Measurements from ENCODE around the gene ARHGAP26.
"Not testable (repeated sequence)": the region's sequence is repeated elsewhere in the genome, so short reads cannot be mapped to it uniquely, and the experiment has no call there.

The ARHGAP26 gene

GRCh38 chr5:143080982-143081381 is 310.8 kb downstream of the ARHGAP26 start:
- no peak for DNase-seq (ENCODE audit: low read depth, low spot score)

- no peak for DNase-seq (ENCODE audit: low read depth, low spot score)
Observed at GRCh38 chr5:143083006-143083405, 312.8 kb downstream of the ARHGAP26 start.

- no peak for DNase-seq (ENCODE audit: low read depth, low spot score)
Observed at GRCh38 chr5:143084407-143084806, 314.2 kb downstream of the ARHGAP26 start.

GRCh38 chr5:143085319-143085917 is 315.2 kb downstream of the ARHGAP26 start:
- DNase-seq (ENCODE audit: low read depth, low spot score): no peak

- no peak for DNase-seq (ENCODE audit: low read depth, low spot score)
Observed at GRCh38 chr5:143086546-143086907, 316.4 kb downstream of the ARHGAP26 start.

GRCh38 chr5:143086908-143087637 is 316.9 kb downstream of the ARHGAP26 start:
- DNase-seq (ENCODE audit: low read depth, low spot score): no peak

GRCh38 chr5:143088702-143089101 is 318.5 kb downstream of the ARHGAP26 start:
- DNase-seq (ENCODE audit: low read depth, low spot score): not testable (repeated sequence)

- DNase-seq (ENCODE audit: low read depth, low spot score): not testable (repeated sequence)
Observed at GRCh38 chr5:143090044-143090443, 319.9 kb downstream of the ARHGAP26 start.

GRCh38 chr5:143092711-143093451 is 322.7 kb downstream of the ARHGAP26 start:
- not testable (repeated sequence) for DNase-seq (ENCODE audit: low read depth, low spot score)

- DNase-seq (ENCODE audit: low read depth, low spot score): no peak
Observed at GRCh38 chr5:143093452-143094086, 323.4 kb downstream of the ARHGAP26 start.

- no peak for DNase-seq (ENCODE audit: low read depth, low spot score)
Observed at GRCh38 chr5:143094087-143094521, 323.9 kb downstream of the ARHGAP26 start.

GRCh38 chr5:143094608-143095007 is 324.4 kb downstream of the ARHGAP26 start:
- not testable (repeated sequence) for DNase-seq (ENCODE audit: low read depth, low spot score)

GRCh38 chr5:143101121-143101520 is 330.9 kb downstream of the ARHGAP26 start:
- DNase-seq (ENCODE audit: low read depth, low spot score): no peak

- DNase-seq (ENCODE audit: low read depth, low spot score): no peak
Observed at GRCh38 chr5:143101725-143102386, 331.7 kb downstream of the ARHGAP26 start.

GRCh38 chr5:143102411-143102810 is 332.2 kb downstream of the ARHGAP26 start:
- no peak for DNase-seq (ENCODE audit: low read depth, low spot score)

- no peak for DNase-seq (ENCODE audit: low read depth, low spot score)
Observed at GRCh38 chr5:143105216-143105905, 335.2 kb downstream of the ARHGAP26 start.

GRCh38 chr5:143106174-143106573 is 336.0 kb downstream of the ARHGAP26 start:
- DNase-seq (ENCODE audit: low read depth, low spot score): no peak

GRCh38 chr5:143108498-143109128 is 338.4 kb downstream of the ARHGAP26 start:
- DNase-seq (ENCODE audit: low read depth, low spot score): no peak

GRCh38 chr5:143110591-143110990 is 340.4 kb downstream of the ARHGAP26 start:
- no peak for DNase-seq (ENCODE audit: low read depth, low spot score)

- no peak for DNase-seq (ENCODE audit: low read depth, low spot score)
Observed at GRCh38 chr5:143111799-143112198, 341.6 kb downstream of the ARHGAP26 start.
